ENCODE measurements around the gene PUSL1. TPM values are rescaled to one million over a fixed set of nuclear protein-coding genes. Genes with fewer than 3 reads are reported as not detected.

The PUSL1 gene
- total and polyA plus RNA-seq, 2 of the 13 experiments (the other 11 are each of a cell fraction or from before 2014, with no cell fraction given): 8.3 to 22.2 TPM

DNA sequence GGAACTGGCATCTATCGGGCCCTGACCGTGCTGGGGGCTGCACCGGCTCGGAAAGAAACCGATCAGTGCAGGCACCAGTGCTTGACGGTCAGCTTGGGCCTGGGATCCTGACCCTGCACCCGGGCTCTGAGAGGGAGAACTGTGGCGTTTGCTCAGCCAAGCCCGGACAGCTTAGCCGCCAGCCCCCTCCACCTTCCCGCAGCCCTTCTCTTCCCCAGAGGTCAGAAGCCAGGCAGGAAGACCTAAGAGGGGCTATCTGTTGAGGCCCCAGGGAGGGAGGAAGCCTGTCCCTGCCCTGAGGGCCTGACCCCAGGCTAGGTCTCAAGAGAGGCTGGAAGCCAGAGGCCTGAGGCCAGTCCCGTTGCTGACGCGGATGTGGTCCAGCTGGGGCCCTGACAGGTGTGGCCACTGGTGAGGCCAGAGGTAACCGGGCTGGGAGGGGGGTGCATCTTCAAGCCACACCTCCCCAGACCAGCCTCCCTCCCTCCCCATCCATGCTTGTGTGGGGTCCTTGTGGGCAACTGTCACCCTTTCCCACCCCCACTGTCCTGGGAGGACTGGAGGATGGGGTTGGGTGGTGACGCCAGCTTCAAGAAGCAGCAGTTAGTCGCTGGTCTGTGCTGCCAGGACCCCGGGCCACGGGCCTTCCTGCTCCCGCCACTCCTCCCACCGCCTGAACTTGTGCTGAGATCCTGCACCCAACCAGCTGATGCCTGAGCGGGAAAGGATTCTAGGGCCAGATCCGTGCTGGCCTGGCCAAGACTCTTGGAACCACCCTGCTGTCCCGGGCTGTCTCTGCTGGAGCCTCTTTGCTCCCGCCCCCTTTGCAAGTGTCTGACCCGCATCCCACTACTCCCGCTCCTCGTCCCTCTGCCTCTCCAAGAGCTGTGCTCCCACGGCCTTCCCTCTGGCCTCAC, 43.4 kb downstream of the PUSL1 start (continued):
- TF ChIP-seq, protein P1, sequence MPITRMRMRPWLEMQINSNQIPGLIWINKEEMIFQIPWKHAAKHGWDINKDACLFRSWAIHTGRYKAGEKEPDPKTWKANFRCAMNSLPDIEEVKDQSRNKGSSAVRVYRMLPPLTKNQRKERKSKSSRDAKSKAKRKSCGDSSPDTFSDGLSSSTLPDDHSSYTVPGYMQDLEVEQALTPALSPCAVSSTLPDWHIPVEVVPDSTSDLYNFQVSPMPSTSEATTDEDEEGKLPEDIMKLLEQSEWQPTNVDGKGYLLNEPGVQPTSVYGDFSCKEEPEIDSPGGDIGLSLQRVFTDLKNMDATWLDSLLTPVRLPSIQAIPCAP (CRISPR knock-in tag; IDR thresholded peaks at IDR 0.05; ENCODE audit: low read depth): no peak
- no peak for TF ChIP-seq PCBP2 (optimal IDR thresholded peaks at IDR 0.05; ENCODE audit: low read depth, low read length, poor library complexity, severe bottlenecking)
- no peak for TF ChIP-seq KMT2A (CRISPR knock-in tag; IDR thresholded peaks at IDR 0.05)
- no peak for TF ChIP-seq MAZ (IDR thresholded peaks at IDR 0.05; ENCODE audit: borderline replicate concordance, low read depth, low read length)
- no peak for TF ChIP-seq MAZ (CRISPR knock-in tag; IDR thresholded peaks at IDR 0.05; ENCODE audit: low read depth)
- no peak for TF ChIP-seq MEF2D (CRISPR knock-in tag; IDR thresholded peaks at IDR 0.05)
- no peak for TF ChIP-seq GPN1 (CRISPR knock-in tag; IDR thresholded peaks at IDR 0.05; ENCODE audit: borderline replicate concordance)
- TF ChIP-seq, protein P2, sequence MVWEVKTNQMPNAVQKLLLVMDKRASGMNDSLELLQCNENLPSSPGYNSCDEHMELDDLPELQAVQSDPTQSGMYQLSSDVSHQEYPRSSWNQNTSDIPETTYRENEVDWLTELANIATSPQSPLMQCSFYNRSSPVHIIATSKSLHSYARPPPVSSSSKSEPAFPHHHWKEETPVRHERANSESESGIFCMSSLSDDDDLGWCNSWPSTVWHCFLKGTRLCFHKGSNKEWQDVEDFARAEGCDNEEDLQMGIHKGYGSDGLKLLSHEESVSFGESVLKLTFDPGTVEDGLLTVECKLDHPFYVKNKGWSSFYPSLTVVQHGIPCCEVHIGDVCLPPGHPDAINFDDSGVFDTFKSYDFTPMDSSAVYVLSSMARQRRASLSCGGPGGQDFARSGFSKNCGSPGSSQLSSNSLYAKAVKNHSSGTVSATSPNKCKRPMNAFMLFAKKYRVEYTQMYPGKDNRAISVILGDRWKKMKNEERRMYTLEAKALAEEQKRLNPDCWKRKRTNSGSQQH (CRISPR knock-in tag; IDR thresholded peaks at IDR 0.05; ENCODE audit: low read depth): no peak
- TF ChIP-seq, protein P3, sequence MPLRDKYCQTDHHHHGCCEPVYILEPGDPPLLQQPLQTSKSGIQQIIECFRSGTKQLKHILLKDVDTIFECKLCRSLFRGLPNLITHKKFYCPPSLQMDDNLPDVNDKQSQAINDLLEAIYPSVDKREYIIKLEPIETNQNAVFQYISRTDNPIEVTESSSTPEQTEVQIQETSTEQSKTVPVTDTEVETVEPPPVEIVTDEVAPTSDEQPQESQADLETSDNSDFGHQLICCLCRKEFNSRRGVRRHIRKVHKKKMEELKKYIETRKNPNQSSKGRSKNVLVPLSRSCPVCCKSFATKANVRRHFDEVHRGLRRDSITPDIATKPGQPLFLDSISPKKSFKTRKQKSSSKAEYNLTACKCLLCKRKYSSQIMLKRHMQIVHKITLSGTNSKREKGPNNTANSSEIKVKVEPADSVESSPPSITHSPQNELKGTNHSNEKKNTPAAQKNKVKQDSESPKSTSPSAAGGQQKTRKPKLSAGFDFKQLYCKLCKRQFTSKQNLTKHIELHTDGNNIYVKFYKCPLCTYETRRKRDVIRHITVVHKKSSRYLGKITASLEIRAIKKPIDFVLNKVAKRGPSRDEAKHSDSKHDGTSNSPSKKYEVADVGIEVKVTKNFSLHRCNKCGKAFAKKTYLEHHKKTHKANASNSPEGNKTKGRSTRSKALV (CRISPR knock-in tag; IDR thresholded peaks at IDR 0.05): no peak
- TF ChIP-seq NONO (IDR thresholded peaks at IDR 0.05): no peak
- TF ChIP-seq NONO (CRISPR knock-in tag; conservative IDR thresholded peaks at IDR 0.05): peak; percentile 34; the same call in 1 of the 2 replicates
- TF ChIP-seq POLR2G (IDR thresholded peaks at IDR 0.05; ENCODE audit: low read depth, low read length): 0 out of 2 replicates have a peak, but pooled peaks have one; percentile 1
- 0 out of 2 replicates have a peak, but pooled peaks have one; percentile 13 for TF ChIP-seq PCBP1 (IDR thresholded peaks at IDR 0.05; ENCODE audit: borderline replicate concordance, low read depth, low read length)
- 0 out of 2 replicates have a peak, but pooled peaks have one; percentile 10 for TF ChIP-seq MAX (IDR thresholded peaks at IDR 0.05)
- 0 out of 2 replicates have a peak, but pooled peaks have one; percentile 38 for TF ChIP-seq HNRNPL (IDR thresholded peaks at IDR 0.05; ENCODE audit: low read depth, low read length)
- peak; percentile 36; the same call in 1 of the 2 replicates for TF ChIP-seq ZNF687 (CRISPR knock-in tag; IDR thresholded peaks at IDR 0.05)
- TF ChIP-seq ZBTB38 (CRISPR knock-in tag; IDR thresholded peaks at IDR 0.05): peak; percentile 82
- no peak for TF ChIP-seq ZSCAN30 (CRISPR knock-in tag; IDR thresholded peaks at IDR 0.05)
- TF ChIP-seq JARID2 (CRISPR knock-in tag; IDR thresholded peaks at IDR 0.05; ENCODE audit: insufficient replicate concordance): no peak
- TF ChIP-seq RBFOX2 (IDR thresholded peaks at IDR 0.05; ENCODE audit: low read depth, low read length): peak; percentile 68

Data from HepG2 (cell line).